CD14-positive monocyte (primary cell): ENCODE results near the gene GABBR2. TPM values are rescaled to one million over a fixed set of nuclear protein-coding genes. Genes with fewer than 3 reads are reported as not detected.
A peak's percentile ranks its signal among the peaks of the same experiment; 100 is the strongest.

Source experiments
- DNase-seq, 3 donors: peaks; one replicate each; pipeline ENCODE4 v3.0.0-alpha.2; 2011 to 2022
- H2AFZ ChIP-seq: 2 replicates; pipeline ENCODE4 v1.6.0; 2012; ENCODE audit warnings: mild to moderate bottlenecking, low read depth, low read length, inconsistent platforms; ENCODE audit not compliant: insufficient read depth, poor library complexity, severe bottlenecking
- H3K27ac ChIP-seq, 2 donors: 1 replicate in 1 of 2; 2 replicates in 1 of 2; pipeline ENCODE4 v1.5.1; 2012 to 2013; ENCODE audit warnings: low read length in 2 of 2, control low read depth in 1 of 2, inconsistent platforms in 1 of 2, low read depth in 1 of 2, mild to moderate bottlenecking in 1 of 2
- H3K27me3 ChIP-seq, 2 donors: one replicate each; pipeline versions ENCODE4 v1.6.0 to v1.6.1; 2011 to 2013; ENCODE audit warnings: low read length in 2 of 2; ENCODE audit not compliant: control insufficient read depth in 2 of 2, insufficient read depth in 2 of 2
- H3K36me3 ChIP-seq, 2 donors: replicated peaks in 1 of 2; 1 replicate in 1 of 2; 2 replicates in 1 of 2; pipeline versions ENCODE4 v1.5.1 to v1.6.1; 2012 to 2013; ENCODE audit warnings: low read length in 2 of 2, control low read depth in 1 of 2, inconsistent platforms in 1 of 2, mild to moderate bottlenecking in 1 of 2; ENCODE audit not compliant: insufficient read depth in 2 of 2, control insufficient read depth in 1 of 2
- H3K4me1 ChIP-seq, 2 donors: 1 replicate in 1 of 2; 2 replicates in 1 of 2; pipeline versions ENCODE4 v1.5.1 to v1.6.1; 2012 to 2013; ENCODE audit warnings: low read length in 2 of 2, control low read depth in 1 of 2, inconsistent platforms in 1 of 2, mild to moderate bottlenecking in 1 of 2, moderate library complexity in 1 of 2; ENCODE audit not compliant: insufficient read depth in 2 of 2, control insufficient read depth in 1 of 2
- H3K4me2 ChIP-seq: replicated peaks from 2 replicates; pipeline ENCODE3; 2012; ENCODE audit warnings: low read length, moderate library complexity, mild to moderate bottlenecking; ENCODE audit not compliant: poor library complexity, severe bottlenecking; ENCODE audit errors: extremely low read depth
- H3K4me3 ChIP-seq, 3 experiments: fragments of 200-600 bp in 1 of 3; sonication (generic) in 1 of 3; replicated peaks in 1 of 3; 1 replicate in 2 of 3; 2 replicates in 1 of 3; pipeline ENCODE4 v1.5.1; 2011 to 2013; ENCODE audit warnings: low read length in 3 of 3, mild to moderate bottlenecking in 3 of 3, control low read depth in 2 of 3, low read depth in 2 of 3, inconsistent platforms in 1 of 3, moderate library complexity in 1 of 3
- H3K79me2 ChIP-seq: 2 replicates; pipeline ENCODE4 v1.6.0; 2012; ENCODE audit warnings: mild to moderate bottlenecking, control low read depth, inconsistent platforms, low read length, moderate library complexity; ENCODE audit not compliant: insufficient read depth
- H3K9ac ChIP-seq: 2 replicates; pipeline ENCODE4 v1.6.0; 2017; ENCODE audit warnings: low read length, mild to moderate bottlenecking; ENCODE audit not compliant: insufficient read depth, poor library complexity, severe bottlenecking
- H3K9me3 ChIP-seq, 2 donors: replicated peaks in 1 of 2; 1 replicate in 1 of 2; 2 replicates in 1 of 2; pipeline versions ENCODE4 v1.5.1 to v1.6.1; 2012 to 2013; ENCODE audit warnings: low read length in 2 of 2, control low read depth in 1 of 2; ENCODE audit not compliant: control insufficient read depth in 1 of 2, insufficient read depth in 1 of 2
- H4K20me1 ChIP-seq: 2 replicates; pipeline ENCODE4 v1.6.0; 2012; ENCODE audit warnings: mild to moderate bottlenecking, low read length, control low read depth, moderate library complexity; ENCODE audit not compliant: insufficient read depth
- H3K27ac Mint-ChIP-seq, 7 donors: one replicate each; pipeline ENCODE4 v1.8.0; 2020; ENCODE audit warnings: mild to moderate bottlenecking in 7 of 7, mixed read lengths in 7 of 7, moderate library complexity in 6 of 7, inconsistent platforms in 2 of 7
- H3K27me3 Mint-ChIP-seq, 3 donors: one replicate each; pipeline ENCODE4 v1.8.0; 2021 to 2022; ENCODE audit warnings: low read depth in 3 of 3, mild to moderate bottlenecking in 3 of 3, mixed read lengths in 3 of 3, moderate library complexity in 3 of 3, inconsistent platforms in 1 of 3
- H3K36me3 Mint-ChIP-seq, 2 donors: one replicate each; pipeline ENCODE4 v1.8.0; 2020; ENCODE audit warnings: mixed read lengths in 2 of 2, inconsistent platforms in 1 of 2, mild to moderate bottlenecking in 1 of 2
- H3K4me1 Mint-ChIP-seq: one replicate; pipeline ENCODE4 v1.8.0; 2020; ENCODE audit warnings: mild to moderate bottlenecking, mixed read lengths
- H3K4me3 Mint-ChIP-seq, 2 donors: one replicate each; pipeline ENCODE4 v1.8.0; 2020; ENCODE audit warnings: mild to moderate bottlenecking in 2 of 2, mixed read lengths in 2 of 2, moderate library complexity in 1 of 2
- H3K9me3 Mint-ChIP-seq, 7 donors: one replicate each; pipeline ENCODE4 v1.8.0; 2020 to 2022; ENCODE audit warnings: mixed read lengths in 7 of 7, mild to moderate bottlenecking in 6 of 7, moderate library complexity in 6 of 7, inconsistent platforms in 2 of 7
- CTCF ChIP-seq: fragments of 200-600 bp; IDR thresholded peaks from one replicate; pipeline ENCODE4 v1.8.0; 2022; ENCODE audit warnings: antibody characterized with exemption, mild to moderate bottlenecking
- WGBS: methylation state at CpG from one replicate; pipeline ENCODE4 v1.1.5; 2013; ENCODE audit warnings: missing lambda C conversion rate; ENCODE audit not compliant: insufficient coverage; 5-methylcytosine and 5-hydroxymethylcytosine counted together
- intact Hi-C, 2 donors: fragments of 100-400 bp; cut with micrococcal nuclease; formaldehyde crosslinking; loops; one replicate each; pipeline versions ENCODE4 v1.15.0 to v1.15.1; 2023
- polyA plus RNA-seq, 3 donors: library from polyadenylated mRNA; depleted of rRNA in 1 of 3; unstranded in 2 of 3; stranded (reverse) in 1 of 3; fragments of 300-500 nt in 2 of 3; fragments of >200 nt in 1 of 3; fragmentation: Illumina TruSeq in 2 of 3; gene quantifications; 1 replicate in 2 of 3; 2 replicates in 1 of 3; pipeline ENCODE4 v1.2.3, GENCODE V29; 2012 to 2021

Gene GABBR2
- polyA plus RNA-seq, 3 donors, result not detected

GRCh38 chr9:98429613-98430012 is 279.1 kb downstream of the GABBR2 start:
- Histone ChIP-seq H3K27me3 (no peaks in the 10 kb centered on the region), H4K20me1 (no peaks in the 10 kb centered on the region), H3K4me2 (no peak overlapping the region), H2AFZ (no peak overlapping the region), H3K36me3 (no peaks in the 10 kb centered on the region), H3K9me3 (no peaks in the 10 kb centered on the region), H3K4me1 (no peaks in the 10 kb centered on the region), H3K9ac (no peak overlapping the region), H3K79me2 (no peaks in the 10 kb centered on the region), H3K4me3 (no peak overlapping the region), H3K27ac (no peak overlapping the region)
- WGBS, result 29% methylated on average over 1 of the region's 1 CpG
- Mint-ChIP-seq H3K4me1 (peaks cover 11% of the 10 kb centered on the region), H3K4me3 (no peak overlapping the region), H3K36me3 (no peaks in the 10 kb centered on the region), H3K27ac (peak overlapping the region in 1 of 7 donors; percentile 38), H3K27me3 (peaks cover 2 to 6% (median 3%) of the 10 kb centered on the region in 3 donors), H3K9me3 (peaks cover 0 to 5% (median 0%) of the 10 kb centered on the region in 7 donors)
- intact Hi-C loops, result no loop called here
- TF ChIP-seq CTCF, result no peak
- no peak for DNase-seq

GRCh38 chr9:98428454-98428853 is 280.3 kb downstream of the GABBR2 start:
- no CpG with 5 or more reads among the region's 2 CpGs for WGBS
- no peaks in the 10 kb centered on the region for H3K4me1 ChIP-seq
- H3K27ac ChIP-seq, result no peak overlapping the region
- no peaks in the 10 kb centered on the region for H3K36me3 Mint-ChIP-seq
- no peak for DNase-seq
- no peaks in the 10 kb centered on the region for H3K36me3 ChIP-seq
- H3K9me3 Mint-ChIP-seq, result peaks cover 0 to 5% (median 0%) of the 10 kb centered on the region in 7 donors
- no peak overlapping the region for H3K27ac Mint-ChIP-seq
- no peaks in the 10 kb centered on the region for H3K79me2 ChIP-seq
- H3K4me3 ChIP-seq, result no peak overlapping the region
- H4K20me1 ChIP-seq, result no peaks in the 10 kb centered on the region
- no peak overlapping the region for H2AFZ ChIP-seq
- H3K27me3 Mint-ChIP-seq, result peaks cover 2 to 6% (median 3%) of the 10 kb centered on the region in 3 donors
- H3K27me3 ChIP-seq, result no peaks in the 10 kb centered on the region
- no peak for TF ChIP-seq CTCF
- no peak overlapping the region for H3K4me3 Mint-ChIP-seq
- intact Hi-C loops, result no loop called here
- H3K4me2 ChIP-seq, result no peak overlapping the region
- H3K9me3 ChIP-seq, result no peaks in the 10 kb centered on the region
- H3K9ac ChIP-seq, result no peak overlapping the region
- peaks cover 11% of the 10 kb centered on the region for H3K4me1 Mint-ChIP-seq
